ENCODE results near the gene CCDC141.
A peak's percentile ranks its signal among the peaks of the same experiment; 100 is the strongest.

CCDC141 gene

DNA sequence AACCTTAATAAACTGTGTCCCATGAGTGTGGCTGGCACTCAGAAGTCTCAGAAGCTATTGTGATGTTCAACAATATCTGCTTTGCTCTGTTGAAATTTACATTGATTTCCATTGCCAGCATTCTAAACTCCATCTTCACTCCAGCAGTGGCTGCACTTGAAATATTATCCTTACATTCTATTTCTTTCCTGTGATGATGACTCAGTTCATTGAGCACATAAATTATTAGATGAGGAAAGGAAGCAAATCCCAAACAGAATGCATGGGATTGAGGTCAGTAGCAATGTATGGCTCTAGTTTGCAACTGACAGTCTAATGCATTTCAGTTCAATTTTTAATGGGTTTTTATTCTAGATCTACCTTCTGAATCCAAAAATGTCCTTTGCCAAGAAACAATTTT is 150.3 kb downstream of the CCDC141 start:
- FAIRE-seq, result no peak

DNA sequence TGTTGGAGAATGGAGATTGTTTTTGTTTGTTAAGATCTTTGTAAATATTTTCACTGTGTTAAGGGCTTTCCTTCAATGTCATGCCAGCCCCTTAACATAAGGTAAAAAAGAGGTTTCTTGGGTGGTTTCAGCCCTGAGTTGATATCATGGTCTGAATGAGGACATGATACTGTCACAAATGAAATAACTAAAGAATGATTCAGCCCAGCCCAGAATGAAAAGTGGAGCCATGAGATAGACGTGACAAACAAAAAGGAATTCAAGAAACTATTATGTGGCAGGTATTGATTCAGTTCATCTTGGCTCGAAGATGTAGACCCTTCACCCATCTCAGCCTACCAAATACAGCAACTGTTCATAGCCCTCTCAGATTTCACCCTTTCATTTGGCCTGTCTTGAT is 154.1 kb downstream of the CCDC141 start:
- no peak for FAIRE-seq

DNA sequence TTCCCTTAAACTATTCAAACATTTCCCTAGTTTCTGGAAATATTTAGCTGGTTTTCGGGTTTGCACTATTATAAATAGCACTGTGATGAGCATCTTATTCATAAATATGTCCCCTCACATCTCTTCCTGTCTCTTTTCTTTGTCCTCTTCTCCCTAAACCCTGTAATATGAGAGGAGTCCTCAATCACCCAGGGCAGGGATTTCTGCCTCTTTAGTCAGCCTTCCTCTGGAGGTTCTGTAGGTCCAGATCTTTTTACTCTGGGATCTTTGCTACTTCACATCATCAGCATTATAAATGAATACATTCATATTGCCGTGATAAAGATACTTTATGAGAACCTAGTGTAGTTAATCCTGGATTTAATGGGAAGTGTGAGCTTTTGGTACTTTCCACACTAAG is 154.8 kb downstream of the CCDC141 start:
- FAIRE-seq, result no peak

DNA sequence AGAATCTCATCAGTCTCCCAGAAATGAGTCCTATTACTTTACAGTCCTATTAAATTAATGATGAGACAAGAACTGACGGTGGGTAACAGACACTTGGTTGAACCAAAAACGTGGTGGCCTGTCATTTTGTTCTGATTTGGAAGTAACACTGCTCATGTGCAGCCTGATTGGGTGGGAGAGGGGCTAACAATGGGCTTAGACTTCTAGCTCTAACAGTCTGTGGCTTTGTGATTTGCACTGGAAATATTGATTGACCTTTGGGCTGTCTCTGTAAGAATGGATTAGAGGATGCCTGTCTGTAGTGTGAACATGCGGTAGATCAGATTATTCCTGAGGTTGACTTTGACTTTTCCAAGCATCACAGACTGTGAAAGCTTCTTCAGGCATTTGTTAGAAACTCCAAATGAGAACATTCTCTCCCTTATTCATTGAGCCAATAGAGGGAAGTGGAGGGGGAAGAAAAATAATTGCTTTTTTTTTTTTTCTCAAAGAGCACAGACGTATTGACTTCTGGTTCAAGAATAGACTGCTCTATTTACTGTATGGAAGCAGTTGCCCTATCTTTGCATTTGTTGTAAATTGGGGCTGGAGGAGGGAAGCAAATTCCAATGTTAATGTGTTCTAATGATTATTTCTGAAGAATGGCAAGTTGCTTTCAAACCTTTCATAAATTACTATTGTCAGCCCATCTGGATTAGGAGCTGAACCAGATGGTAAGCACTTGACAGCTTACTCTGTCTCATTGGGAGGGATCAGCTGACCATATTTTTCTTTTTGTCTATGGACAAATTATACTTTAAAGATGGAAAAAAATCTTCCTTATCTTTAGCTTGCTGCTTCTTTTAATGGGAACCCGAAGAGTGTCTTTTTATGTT is 156.9 kb downstream of the CCDC141 start:
- FAIRE-seq, result no peak

DNA sequence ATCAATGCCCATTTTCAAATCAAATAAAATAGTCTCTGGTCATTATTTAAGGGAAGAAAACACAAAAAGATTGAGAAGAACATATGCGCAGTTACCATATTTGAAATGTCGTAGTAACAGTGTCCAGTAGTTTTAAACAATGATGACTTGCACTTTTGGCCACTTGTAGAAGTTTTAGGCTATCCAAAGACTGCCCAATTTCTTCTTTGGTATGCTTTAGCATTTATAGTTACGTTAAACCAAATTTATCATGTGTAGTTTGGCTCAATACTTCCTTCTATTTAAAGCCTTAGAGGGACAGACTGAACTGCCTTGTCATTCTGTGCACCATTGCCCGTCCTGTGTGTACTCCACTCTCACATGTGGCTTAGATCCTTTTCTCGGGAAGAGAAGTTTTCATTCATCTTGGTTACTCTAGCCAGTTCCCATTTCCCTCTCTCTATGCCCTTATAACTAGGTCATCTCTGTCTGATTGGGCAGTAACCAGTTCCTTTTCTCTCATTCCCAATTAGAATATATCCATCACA is 157.9 kb downstream of the CCDC141 start:
- FAIRE-seq, result no peak

DNA sequence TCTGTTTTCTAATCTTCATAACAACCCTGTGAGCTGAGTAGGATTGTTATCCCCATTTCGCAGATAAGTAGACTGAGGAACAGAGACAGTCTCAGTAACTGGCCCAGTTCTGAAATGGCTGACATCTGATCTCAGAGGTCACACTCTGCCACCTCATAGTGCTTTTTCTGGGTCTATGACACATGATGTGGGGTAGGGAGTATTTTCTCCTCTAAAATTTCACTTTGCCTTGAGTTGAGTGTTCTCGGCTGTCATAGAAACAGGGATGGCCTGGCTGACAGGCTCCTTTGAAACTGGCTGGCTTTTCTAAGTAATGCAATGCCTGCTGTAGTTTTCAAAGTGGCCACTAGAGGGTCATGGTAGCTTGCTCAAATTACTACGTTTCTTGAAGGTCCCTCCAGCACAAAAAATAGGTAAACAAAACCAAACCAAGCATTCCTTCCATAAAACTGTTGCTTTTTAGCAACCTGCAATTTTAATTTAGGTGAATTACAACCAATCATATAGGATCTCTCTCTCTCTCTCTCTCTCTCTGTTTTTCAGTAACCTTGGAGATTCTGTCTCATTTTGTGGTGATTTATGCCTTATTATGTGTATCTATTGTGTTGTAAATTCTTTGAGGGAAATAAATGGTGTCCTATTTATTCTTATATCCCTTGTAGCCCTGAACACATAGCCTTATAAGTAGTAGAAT is 158.5 kb downstream of the CCDC141 start:
- peak; percentile 84 for FAIRE-seq

DNA sequence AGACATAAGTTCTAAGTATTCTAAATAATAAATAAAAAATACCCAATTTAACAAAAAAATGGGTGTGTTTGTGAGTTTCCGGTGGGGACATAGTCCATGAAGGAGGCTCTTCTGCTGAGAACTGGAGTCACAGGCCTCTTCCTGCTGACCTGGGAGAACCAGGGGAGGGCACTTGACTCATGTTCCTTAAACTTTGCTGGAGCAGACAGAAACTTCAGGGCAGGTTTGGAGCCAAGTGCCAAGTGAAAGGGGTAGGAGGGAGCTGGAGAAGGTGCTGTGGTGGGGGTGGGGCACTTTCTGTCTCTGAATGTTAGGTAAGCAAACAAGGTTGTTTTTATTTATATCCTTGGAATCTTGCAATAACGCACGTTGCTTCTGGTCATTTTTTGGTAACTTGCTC is 163.9 kb downstream of the CCDC141 start:
- FAIRE-seq, result no peak

DNA sequence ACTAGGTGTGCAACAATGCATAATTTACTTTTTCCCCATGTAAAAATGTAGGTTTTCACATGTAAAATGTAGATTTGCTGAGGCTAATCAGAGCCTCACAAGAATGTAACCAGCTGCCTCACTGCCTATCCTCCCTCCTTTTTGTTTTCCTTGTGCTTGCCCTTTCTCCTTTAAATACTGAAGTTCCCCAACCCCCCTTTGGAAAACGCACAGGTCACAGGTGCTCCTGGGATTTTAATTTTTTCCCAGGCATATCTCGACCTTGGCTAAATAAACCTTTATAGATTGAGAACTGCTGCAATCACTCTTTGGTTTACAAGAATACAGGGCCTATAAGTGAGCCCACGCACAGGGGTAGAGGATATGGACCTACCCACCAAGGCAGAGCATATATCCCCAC is 165.5 kb downstream of the CCDC141 start:
- FAIRE-seq, result no peak

DNA sequence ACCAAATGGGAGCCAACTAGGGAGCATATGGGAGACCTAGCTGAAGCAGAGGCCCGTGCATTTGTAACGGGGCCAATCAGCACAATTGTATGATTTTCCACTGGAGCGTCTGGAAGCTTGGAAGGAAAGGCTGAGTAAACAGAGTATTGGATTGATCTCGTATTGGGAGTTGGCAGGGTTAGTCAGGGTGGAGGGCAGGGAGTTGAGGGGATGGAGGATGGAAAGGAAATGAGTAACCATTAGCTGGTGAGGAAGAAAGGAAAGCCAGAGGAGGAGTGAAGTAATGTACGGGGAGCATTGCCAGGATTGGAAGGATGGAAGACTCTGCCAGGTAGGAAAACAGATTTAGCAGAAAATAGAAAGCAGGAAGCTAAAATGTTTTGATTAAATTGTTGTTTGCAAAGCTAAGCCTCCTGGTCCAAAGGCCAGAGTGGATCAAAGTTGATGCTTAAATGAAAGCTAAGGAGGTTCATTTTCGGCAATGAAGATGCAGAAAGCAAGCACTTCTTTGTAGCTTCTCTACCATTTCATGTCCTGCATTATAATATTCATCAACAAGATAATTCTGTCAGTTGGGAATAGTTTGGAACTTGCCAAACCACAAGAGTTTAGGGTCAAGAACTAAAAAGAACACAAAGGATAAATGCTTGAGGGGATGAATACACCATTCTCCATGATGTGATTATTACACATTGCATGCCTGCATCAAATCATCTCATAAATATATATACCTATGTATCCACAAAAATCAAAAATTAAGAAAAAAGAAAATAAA is 167.1 kb downstream of the CCDC141 start:
- FAIRE-seq, result no peak

DNA sequence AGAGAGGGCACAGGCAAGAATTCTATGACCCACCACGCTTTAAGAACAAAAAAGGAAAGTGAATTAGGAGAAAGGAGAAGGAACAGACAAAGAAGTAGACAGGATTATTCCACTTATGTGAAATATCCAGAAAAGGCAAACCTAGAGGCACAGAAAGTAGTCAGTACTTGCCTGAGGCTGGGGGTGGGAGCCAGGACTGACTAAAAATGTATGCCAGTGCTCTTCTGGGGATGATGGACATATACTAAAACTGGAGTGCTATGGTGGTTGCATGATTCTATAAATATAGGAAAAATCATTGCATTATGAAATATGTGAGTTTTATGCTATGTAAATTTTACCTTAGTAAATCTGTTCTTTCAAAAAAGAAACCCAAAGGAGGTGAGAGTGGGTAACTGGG is 168.9 kb downstream of the CCDC141 start:
- FAIRE-seq, result no peak

DNA sequence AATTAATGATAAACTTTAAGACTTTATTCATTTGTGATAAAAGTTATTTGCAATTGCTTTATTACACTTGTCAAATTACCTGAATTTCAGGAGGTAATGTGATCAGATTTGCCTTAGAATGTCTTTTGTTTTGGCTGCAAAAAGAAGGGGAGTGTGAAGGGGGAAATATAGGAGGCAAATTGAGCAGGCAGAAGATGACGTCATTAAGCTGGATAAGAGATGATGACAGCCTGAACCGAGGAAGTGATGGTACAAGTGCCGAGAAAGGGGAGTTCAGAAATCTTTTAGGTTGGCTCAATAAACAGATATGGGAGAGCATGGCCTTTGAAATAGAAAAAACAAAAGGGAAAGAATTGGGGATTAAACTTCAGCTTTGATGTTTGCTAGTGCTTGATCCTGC is 169.7 kb downstream of the CCDC141 start:
- FAIRE-seq, result no peak

DNA sequence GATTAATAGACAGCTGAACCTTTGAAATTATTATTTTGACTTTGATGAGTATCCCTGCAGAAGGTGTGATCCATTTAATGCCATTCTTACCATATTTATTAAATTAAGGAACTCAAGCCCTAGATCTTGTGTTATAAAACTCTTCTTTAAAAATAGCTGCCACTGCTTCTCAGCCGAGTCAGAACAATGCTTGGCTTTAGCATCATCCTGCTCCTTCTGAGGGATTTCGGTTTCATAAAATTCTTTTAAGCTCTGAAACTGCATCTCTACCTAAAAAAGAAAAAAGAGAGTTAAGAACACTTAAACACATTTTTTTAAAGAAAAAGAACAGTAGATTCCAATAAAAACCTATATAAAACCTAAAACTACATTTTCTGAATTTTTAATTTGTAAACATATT is 172.1 kb downstream of the CCDC141 start:
- no peak for FAIRE-seq

DNA sequence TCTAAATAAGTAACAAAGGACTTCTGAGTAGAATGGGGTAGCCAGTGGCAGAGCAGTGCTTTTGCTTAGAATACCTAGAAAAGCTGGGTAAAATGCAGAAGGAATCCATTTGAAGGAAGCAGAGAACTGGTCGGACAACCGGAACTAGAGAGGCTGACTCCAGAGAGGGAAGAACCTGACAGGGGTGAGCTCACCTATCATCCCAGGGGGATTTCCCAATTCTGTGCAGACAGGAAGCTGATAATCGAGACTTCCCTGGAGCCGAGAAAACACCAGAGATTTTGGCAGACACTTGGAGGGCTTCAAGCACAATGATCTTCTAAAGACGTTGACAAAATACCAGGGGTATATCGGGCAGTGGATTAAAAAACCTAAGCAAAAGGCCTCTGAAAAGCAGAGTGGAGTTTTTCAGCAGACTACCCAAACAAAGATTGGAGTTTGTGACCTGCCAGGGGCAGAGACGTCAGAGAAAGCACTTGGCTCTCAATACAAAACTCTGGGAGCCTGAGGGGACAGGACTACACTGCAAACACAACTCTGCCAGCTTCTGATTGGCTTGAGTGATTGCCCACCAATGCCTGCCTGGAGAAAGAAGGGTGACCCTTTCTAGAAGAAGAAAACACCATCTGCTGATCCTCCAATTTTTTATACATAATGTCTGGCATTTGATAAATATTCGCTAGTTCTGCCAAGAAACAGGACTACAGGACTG is 175.3 kb downstream of the CCDC141 start:
- no peak for FAIRE-seq

DNA sequence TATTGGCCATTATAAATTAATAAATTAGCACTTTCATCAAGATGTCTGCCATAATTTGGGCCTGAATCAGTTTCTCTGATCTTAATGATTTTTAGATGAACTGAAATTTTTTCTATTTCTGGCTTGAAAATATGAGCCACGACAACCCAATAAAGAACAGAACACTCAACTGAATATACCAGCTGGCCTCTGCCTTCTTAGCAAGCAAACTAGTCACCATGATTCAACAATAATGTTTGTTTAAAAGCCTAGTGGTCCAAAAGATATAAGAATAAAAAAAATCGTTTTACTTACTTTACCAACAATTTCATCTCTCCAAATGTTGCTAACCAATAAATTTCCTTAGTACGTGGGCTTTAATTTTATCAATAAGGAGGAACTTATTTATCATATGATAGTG is 176.0 kb downstream of the CCDC141 start:
- FAIRE-seq, result no peak

DNA sequence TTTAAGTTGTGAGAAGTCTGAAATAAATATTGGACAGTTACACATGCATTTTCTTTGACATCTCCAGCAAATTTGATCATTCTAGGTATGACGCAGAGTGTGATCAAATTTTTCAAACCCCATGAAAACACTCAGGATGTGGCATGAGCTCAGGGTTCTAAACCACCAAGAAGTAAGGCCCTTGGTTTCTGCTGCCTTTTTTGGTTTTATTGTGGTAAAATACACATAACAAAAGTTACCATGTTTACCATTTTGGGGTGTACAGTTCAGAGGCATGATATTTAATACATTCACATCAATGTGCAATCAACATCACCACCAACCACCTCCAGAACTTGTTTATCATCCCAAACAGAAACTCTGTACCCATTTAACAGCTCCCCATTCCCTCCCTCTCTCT is 178.4 kb downstream of the CCDC141 start:
- no peak for FAIRE-seq

DNA sequence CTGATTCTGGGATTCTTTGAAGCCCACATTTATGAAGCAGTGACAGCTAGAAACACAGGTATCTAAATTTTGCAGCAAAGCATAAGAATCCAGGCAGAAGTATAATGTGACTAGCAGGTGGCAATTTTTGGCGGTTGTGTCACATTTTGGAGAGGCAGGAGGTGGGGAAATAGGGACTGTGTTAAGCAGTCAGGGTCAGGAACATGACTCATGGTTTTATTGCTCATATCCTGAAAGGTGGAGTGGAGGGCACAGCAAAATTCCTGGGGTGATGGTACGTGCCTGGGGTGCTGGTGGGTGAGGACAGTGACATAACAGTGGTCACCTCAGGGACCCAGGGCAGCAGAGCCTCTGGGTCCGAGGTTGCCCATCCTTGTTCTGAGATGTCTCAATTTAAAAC is 179.2 kb downstream of the CCDC141 start:
- FAIRE-seq, result no peak

DNA sequence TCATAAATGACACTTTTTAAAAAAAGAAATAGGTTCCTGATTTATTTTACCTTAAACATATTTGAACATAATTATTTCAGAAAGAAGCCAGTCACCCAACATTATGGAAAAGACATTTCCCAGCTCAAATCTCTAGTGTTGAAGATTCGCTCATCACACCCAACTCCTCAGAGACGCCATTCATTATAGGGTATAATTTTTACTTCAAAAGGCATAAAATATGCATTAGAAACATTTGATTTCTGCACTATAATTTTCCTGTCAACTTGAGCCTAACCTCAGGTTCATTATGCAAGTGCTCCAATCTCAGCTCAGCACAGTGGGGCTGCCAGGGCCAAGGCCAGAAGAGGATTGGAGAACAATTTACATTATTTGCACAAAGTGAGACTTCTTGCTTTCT is 183.9 kb downstream of the CCDC141 start:
- no peak for FAIRE-seq

DNA sequence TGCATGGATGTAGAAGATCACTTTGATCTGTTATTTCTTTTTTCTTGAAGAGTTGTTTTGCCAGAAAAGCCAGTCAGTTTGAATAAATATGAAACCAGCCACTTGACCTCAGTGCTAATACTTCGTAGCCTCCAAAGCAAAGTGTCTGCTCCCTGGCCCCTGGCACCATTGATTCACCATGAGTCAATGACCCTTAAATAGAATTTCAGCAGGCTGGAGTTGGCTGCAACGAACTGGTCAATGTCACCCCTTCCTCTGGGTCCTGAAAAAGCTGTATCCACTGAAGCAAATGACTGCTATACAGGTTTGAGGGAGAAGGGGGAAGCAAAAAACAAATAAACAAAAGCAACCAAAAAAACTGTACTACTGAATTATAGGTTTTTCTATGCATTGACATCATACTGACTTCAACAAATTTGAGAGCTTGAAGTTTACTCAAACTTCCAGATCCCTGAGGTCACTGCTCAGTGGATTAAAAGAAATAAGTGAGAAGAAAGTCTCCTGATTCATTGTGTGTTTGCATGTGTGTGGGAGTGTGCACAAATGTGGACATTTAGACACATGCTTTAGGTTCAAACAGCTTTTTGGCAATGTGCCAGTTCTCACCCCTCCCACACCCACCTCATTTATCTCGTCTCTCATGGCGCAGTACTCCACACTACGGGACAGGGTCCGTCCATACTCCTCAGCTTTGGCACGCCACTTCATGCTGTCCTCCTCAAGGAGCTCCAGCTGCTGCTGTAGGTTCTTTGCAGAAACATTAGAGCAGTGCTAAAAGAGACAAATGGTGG is 184.6 kb downstream of the CCDC141 start:
- FAIRE-seq, result no peak

DNA sequence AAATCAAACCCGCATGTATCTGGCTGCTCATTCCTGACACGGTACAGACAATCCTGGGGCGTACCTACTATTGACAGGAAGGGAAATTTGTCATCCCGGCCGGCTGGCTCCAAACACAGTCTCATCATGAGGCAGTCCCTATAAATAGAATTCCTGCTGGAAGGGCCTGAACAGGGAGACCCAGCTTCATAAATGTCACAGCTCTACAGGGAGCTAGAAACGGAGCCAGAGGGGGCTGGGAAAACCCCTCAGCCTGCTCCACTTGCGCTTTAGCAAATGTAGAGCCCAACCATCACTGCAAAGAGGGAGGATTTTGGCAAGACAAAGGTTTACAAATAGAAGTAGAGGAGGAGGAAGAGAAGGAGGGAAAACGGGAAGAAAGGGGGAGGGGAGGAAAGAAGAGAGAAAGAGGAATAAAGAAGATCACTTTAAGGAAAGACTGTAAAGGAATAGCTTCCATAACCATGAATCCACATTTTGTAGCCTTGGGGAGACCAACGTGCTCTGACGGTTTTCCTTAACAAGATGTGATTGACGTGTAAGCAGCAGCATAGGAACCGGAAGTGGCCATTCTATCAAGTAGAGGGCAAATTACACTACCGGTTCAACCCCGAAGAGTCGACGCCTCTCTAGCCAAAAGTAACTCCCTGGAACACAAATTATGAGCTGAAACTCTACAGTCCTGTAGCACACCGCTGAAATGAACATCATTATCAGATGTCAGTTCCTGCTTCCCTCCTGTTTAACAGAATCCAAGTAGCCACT is 185.9 kb downstream of the CCDC141 start:
- FAIRE-seq, result no peak

DNA sequence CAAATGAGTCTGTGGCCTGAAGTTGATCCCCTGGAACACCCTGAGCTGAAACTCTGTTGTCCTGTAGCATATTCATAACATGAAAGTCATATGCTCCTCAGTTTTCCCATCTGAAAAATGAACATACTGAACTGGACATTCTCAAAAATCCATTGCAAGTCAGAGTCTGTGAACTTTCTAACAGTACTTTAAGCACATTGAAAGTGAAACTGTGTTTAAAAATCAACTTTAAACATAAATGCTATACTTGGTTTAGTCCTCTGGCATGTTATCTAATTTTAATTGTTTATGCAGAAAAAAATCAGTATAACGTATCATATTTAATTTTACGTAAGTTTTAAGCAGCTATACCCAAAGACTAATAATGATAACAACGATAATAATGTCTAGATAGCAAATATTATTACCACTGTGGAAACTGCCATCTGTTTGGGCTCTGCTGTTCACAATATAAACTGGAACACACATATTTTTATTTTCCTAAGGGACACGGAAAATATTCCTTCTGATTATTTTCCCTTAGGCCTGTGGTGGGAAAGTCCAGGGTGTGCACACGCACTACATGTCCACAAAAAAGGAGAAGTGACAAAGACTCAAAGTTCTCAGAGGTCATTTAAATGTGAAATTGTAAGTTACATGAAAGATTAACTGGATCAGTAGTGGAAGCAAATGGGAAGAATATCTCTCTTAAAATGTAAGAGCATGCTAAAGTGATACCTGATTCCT is 186.6 kb downstream of the CCDC141 start:
- no peak for FAIRE-seq

All from G401.6 (cell line).